A549 treated with AZD2906 at 1 μM for 4 hours (cell line): Measurements from ENCODE around the gene NOPCHAP1. TPM values are rescaled to one million over a fixed set of nuclear protein-coding genes. Genes with fewer than 3 reads are reported as not detected.

Source experiments
- total RNA-seq: library from RNA; stranded (reverse); fragments of 200-300 nt; extraction: Qiagen RNA extraction; gene quantifications from 5 replicates; pipeline ENCODE4 v1.2.3, GENCODE V29; 2022

The NOPCHAP1 gene
- total RNA-seq, result 24.7 to 35.2 TPM (median 33.8 TPM) in 5 replicates

GRCh38 chr12:104986022-104986941 lies at the start of gene NOPCHAP1:
NOPCHAP1 (plus strand) TSS chr12:104986316; CDS start chr12:104986353, 37 bp downstream.

GRCh38 chr12:104958001-104958804 lies 27.9 kb upstream of the NOPCHAP1 start, which contains the start of gene SLC41A2:
SLC41A2 (minus strand) TSS chr12:104958290; CDS start chr12:104928527, 29,763 bp downstream.

Other genes with a start within 250 kb of the NOPCHAP1 start
- gene SLC41A2, start 28.0 kb upstream of the NOPCHAP1 start, total RNA-seq, result 20.9 to 24.0 TPM (median 23.0 TPM) in 5 replicates
- gene ALDH1L2, start 98.1 kb downstream of the NOPCHAP1 start, total RNA-seq, result 2.5 to 4.0 TPM (median 3.5 TPM) in 5 replicates
- 21.3 to 28.2 TPM (median 23.3 TPM) in 5 replicates for gene WASHC4, start 121.4 kb downstream of the NOPCHAP1 start, total RNA-seq
- gene APPL2, start 249.9 kb downstream of the NOPCHAP1 start, total RNA-seq, result 20.1 to 33.3 TPM (median 23.7 TPM) in 5 replicates